A549 treated with AZD9567 at 1 μM for 4 hours (cell line): Measurements from ENCODE around the gene MSX1. TPM values are rescaled to one million over a fixed set of nuclear protein-coding genes. Genes with fewer than 3 reads are reported as not detected.

ENCODE experiments used
- total RNA-seq: library from RNA; stranded (reverse); fragments of 200-300 nt; extraction: Qiagen RNA extraction; gene quantifications from 5 replicates; pipeline ENCODE4 v1.2.3, GENCODE V29; 2022; ENCODE audit not compliant: insufficient read depth

MSX1 gene
- 7.6 to 10.1 TPM (median 8.6 TPM) in 5 replicates for total RNA-seq

DNA sequence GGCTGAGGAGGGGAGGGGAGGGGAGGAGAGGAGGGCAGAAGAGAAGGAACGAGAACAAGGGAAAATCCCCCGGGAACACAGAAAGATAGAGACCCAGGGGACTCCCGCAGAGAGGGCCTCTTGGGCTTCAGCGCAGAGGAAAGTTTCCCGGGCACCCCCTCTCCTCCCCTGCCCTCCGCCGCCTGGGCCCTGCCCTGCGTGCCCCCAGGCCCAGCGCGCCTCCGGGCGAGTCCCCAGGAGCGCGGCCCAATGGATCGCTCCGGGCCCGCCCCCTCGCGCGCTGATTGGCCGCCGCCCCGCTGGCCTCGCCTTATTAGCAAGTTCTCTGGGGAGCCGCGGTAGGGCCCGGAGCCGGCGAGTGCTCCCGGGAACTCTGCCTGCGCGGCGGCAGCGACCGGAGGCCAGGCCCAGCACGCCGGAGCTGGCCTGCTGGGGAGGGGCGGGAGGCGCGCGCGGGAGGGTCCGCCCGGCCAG lies at the start of gene MSX1:
Gene MSX1, plus strand, starts transcription at position 341 of the 474 bp plus-strand sequence. CDS start 235 bp downstream, outside the sequence.

Other genes with a start within 250 kb of the MSX1 start
- not detected in 5 replicates for gene CYTL1, start 159.8 kb downstream of the MSX1 start, total RNA-seq
- 15.6 to 17.7 TPM (median 17.3 TPM) in 5 replicates for gene STK32B, start 191.8 kb downstream of the MSX1 start, total RNA-seq